Activated CD8-positive, alpha-beta memory T cell treated with anti-CD3 and anti-CD28 coated beads, Interleukin-2, amount 50 U/mL, for 1 hour (primary cell): ENCODE results near the gene COPZ2.
"Not testable (repeated sequence)": the region's sequence is repeated elsewhere in the genome, so short reads cannot be mapped to it uniquely, and the experiment has no call there.

Experiments
- DNase-seq: peaks from one replicate; pipeline ENCODE4 v3.0.0-alpha.2; 2020; ENCODE audit errors: extremely low read depth

COPZ2 gene

GRCh38 chr17:48006936-48007709, 30.5 kb downstream of the COPZ2 start:
- DNase-seq = no peak

GRCh38 chr17:48004983-48005382, 32.6 kb downstream of the COPZ2 start:
- DNase-seq = no peak

- DNase-seq = no peak
These were observed 34.0 kb downstream of the COPZ2 start for GRCh38 chr17:48003417-48004151.

GRCh38 chr17:48002916-48003416, 34.6 kb downstream of the COPZ2 start:
- DNase-seq = no peak

- DNase-seq = no peak
These were observed 35.2 kb downstream of the COPZ2 start for GRCh38 chr17:48002266-48002915.

- DNase-seq = not testable (repeated sequence)
These were observed 35.9 kb downstream of the COPZ2 start for GRCh38 chr17:48001657-48002056.

- DNase-seq = no peak
These were observed 36.4 kb downstream of the COPZ2 start for GRCh38 chr17:48001197-48001596.

- DNase-seq = no peak
These were observed 38.0 kb downstream of the COPZ2 start for GRCh38 chr17:47999582-47999981.

- DNase-seq = no peak
These were observed 39.6 kb downstream of the COPZ2 start for GRCh38 chr17:47998044-47998443.

- no peak for DNase-seq
These were observed 40.0 kb downstream of the COPZ2 start for GRCh38 chr17:47997586-47997985.

- DNase-seq = no peak
These were observed 41.4 kb downstream of the COPZ2 start for GRCh38 chr17:47996201-47996600.

- no peak for DNase-seq
These were observed 42.2 kb downstream of the COPZ2 start for GRCh38 chr17:47995241-47995935.

- no peak for DNase-seq
These were observed 42.9 kb downstream of the COPZ2 start for GRCh38 chr17:47994724-47995123.

- no peak for DNase-seq
These were observed 43.6 kb downstream of the COPZ2 start for GRCh38 chr17:47993964-47994363.

GRCh38 chr17:47993031-47993564, 44.5 kb downstream of the COPZ2 start:
- DNase-seq = no peak

- DNase-seq = no peak
These were observed 45.4 kb downstream of the COPZ2 start for GRCh38 chr17:47992216-47992615.

- DNase-seq = no peak
These were observed 46.5 kb downstream of the COPZ2 start for GRCh38 chr17:47990962-47991731.

- DNase-seq = no peak
These were observed 47.9 kb downstream of the COPZ2 start for GRCh38 chr17:47989700-47990099.

GRCh38 chr17:47989159-47989558, 48.4 kb downstream of the COPZ2 start:
- DNase-seq = no peak

GRCh38 chr17:47988445-47988844, 49.2 kb downstream of the COPZ2 start:
- not testable (repeated sequence) for DNase-seq
